LoVo (cell line): ENCODE results near the gene TEX14.

Source experiments
- DNase-seq: peaks from one replicate; pipeline ENCODE4 v3.0.0-alpha.2; 2016; ENCODE audit warnings: low spot score

The TEX14 gene

GRCh38 chr17:58648236-58648635 lies 43.6 kb downstream of the TEX14 start:
- no peak for DNase-seq

GRCh38 chr17:58643147-58643546 lies 48.7 kb downstream of the TEX14 start:
- DNase-seq, result no peak

GRCh38 chr17:58641887-58642311 lies 49.9 kb downstream of the TEX14 start:
- DNase-seq, result no peak

- DNase-seq, result no peak
These were observed 51.6 kb downstream of the TEX14 start for GRCh38 chr17:58640202-58640601.

- no peak for DNase-seq
These were observed 52.2 kb downstream of the TEX14 start for GRCh38 chr17:58639681-58640080.

- DNase-seq, result no peak
These were observed 54.8 kb downstream of the TEX14 start for GRCh38 chr17:58637011-58637570.

GRCh38 chr17:58632324-58633314 lies 59.2 kb downstream of the TEX14 start:
- no peak for DNase-seq

- DNase-seq, result peak; percentile 96
These were observed 60.1 kb downstream of the TEX14 start for GRCh38 chr17:58631523-58632323.

- no peak for DNase-seq
These were observed 60.8 kb downstream of the TEX14 start for GRCh38 chr17:58630883-58631522.

GRCh38 chr17:58626905-58627304 lies 64.9 kb downstream of the TEX14 start:
- no peak for DNase-seq

- DNase-seq, result no peak
These were observed 67.1 kb downstream of the TEX14 start for GRCh38 chr17:58624751-58625150.

GRCh38 chr17:58621174-58621573 lies 70.7 kb downstream of the TEX14 start:
- DNase-seq, result no peak

- DNase-seq, result no peak
These were observed 73.5 kb downstream of the TEX14 start for GRCh38 chr17:58618336-58618735.

- DNase-seq, result no peak
These were observed 74.3 kb downstream of the TEX14 start for GRCh38 chr17:58617563-58617962.

GRCh38 chr17:58615768-58616659 lies 75.8 kb downstream of the TEX14 start:
- DNase-seq, result no peak

- DNase-seq, result no peak
These were observed 76.9 kb downstream of the TEX14 start for GRCh38 chr17:58614859-58615459.

GRCh38 chr17:58611331-58611730 lies 80.5 kb downstream of the TEX14 start:
- no peak for DNase-seq

- DNase-seq, result no peak
These were observed 84.9 kb downstream of the TEX14 start for GRCh38 chr17:58606934-58607333.

GRCh38 chr17:58605986-58606385 lies 85.9 kb downstream of the TEX14 start:
- no peak for DNase-seq

GRCh38 chr17:58605470-58605869 lies 86.4 kb downstream of the TEX14 start:
- no peak for DNase-seq

- DNase-seq, result no peak
These were observed 89.9 kb downstream of the TEX14 start for GRCh38 chr17:58601976-58602375.
